K562 (cell line): ENCODE results near the gene DHDH. TPM values are rescaled to one million over a fixed set of nuclear protein-coding genes. Genes with fewer than 3 reads are reported as not detected.

Experiments
- ARID4B ChIP-seq: sonication (generic); formaldehyde crosslinking; IDR thresholded peaks from 2 replicates; pipeline ENCODE4 v1.8.0; 2022; ENCODE audit warnings: mild to moderate bottlenecking, missing genetic modification reagents
- CBFA2T3 ChIP-seq: fragments of 450-650 bp; IDR thresholded peaks from 2 replicates; pipeline ENCODE4 v1.6.1; 2017
- CBFB ChIP-seq: sonication (generic); formaldehyde crosslinking; IDR thresholded peaks from 2 replicates; pipeline ENCODE4 v1.4.0; 2020; ENCODE audit warnings: mild to moderate bottlenecking, missing genetic modification reagents
- CCAR2 ChIP-seq: fragments of 200-400 bp; formaldehyde crosslinking; IDR thresholded peaks from 2 replicates; pipeline ENCODE4 v1.6.1; 2017; ENCODE audit warnings: mild to moderate bottlenecking, low read depth, low read length
- ETV6 ChIP-seq, 3 experiments: fragments of 150-350 bp in 1 of 3; sonication (generic) in 1 of 3; formaldehyde crosslinking in 1 of 3; IDR thresholded peaks; 2 replicates each; pipeline versions ENCODE4 v1.6.1 to v1.8.0; 2014 to 2022; ENCODE audit warnings: borderline replicate concordance in 2 of 3, low read depth in 2 of 3, antibody characterized with exemption in 1 of 3, low read length in 1 of 3, mild to moderate bottlenecking in 1 of 3, missing genetic modification reagents in 1 of 3
- EZH2 ChIP-seq: IDR thresholded peaks from 2 replicates; pipeline ENCODE4 v1.6.1; 2012; ENCODE audit warnings: low read depth, mild to moderate bottlenecking, inconsistent platforms, low read length, borderline replicate concordance
- FOXK2 ChIP-seq, 2 experiments: fragments of 450-650 bp; IDR thresholded peaks in 1 of 2; conservative IDR thresholded peaks in 1 of 2; 2 replicates each; pipeline ENCODE4 v1.6.1; 2016; ENCODE audit warnings: low read depth in 2 of 2, mild to moderate bottlenecking in 1 of 2
- HDAC2 ChIP-seq: fragments of 450-650 bp; IDR thresholded peaks from 2 replicates; pipeline ENCODE4 v1.6.1; 2016; ENCODE audit warnings: mild to moderate bottlenecking
- MED1 ChIP-seq: sonication (generic); formaldehyde crosslinking; IDR thresholded peaks from 2 replicates; pipeline ENCODE4 v1.8.1; 2023; ENCODE audit warnings: missing genetic modification reagents, borderline replicate concordance
- MEIS2 ChIP-seq: fragments of 450-650 bp; IDR thresholded peaks from 2 replicates; pipeline ENCODE4 v1.6.1; 2014; ENCODE audit warnings: mild to moderate bottlenecking; ENCODE audit not compliant: partially characterized antibody
- NFYB ChIP-seq: IDR thresholded peaks from 2 replicates; pipeline ENCODE4 v1.6.1; 2011; ENCODE audit warnings: mild to moderate bottlenecking, moderate library complexity; ENCODE audit not compliant: insufficient read length; ENCODE audit errors: extremely low read depth
- NONO ChIP-seq, 2 experiments: fragments of 200-400 bp in 1 of 2; fragments of 450-650 bp in 1 of 2; formaldehyde crosslinking in 1 of 2; IDR thresholded peaks; 2 replicates each; pipeline ENCODE4 v1.6.1; 2017; ENCODE audit warnings: low read depth in 2 of 2, mild to moderate bottlenecking in 2 of 2, moderate library complexity in 2 of 2, low read length in 1 of 2
- POLR2A ChIP-seq: fragments of 450-650 bp; conservative IDR thresholded peaks from 2 replicates; pipeline ENCODE4 v1.6.1; 2016
- POLR2G ChIP-seq: fragments of 200-400 bp; formaldehyde crosslinking; IDR thresholded peaks from 2 replicates; pipeline ENCODE4 v1.6.1; 2017; ENCODE audit warnings: low read depth, mild to moderate bottlenecking, antibody characterized with exemption, low read length, moderate library complexity
- TCF15 ChIP-seq: fragments of 250-450 bp; sonication (Bioruptor Pico); IDR thresholded peaks from 2 replicates; pipeline ENCODE4 v1.8.0; 2022; ENCODE audit warnings: moderate library complexity, mild to moderate bottlenecking, inconsistent platforms
- TCF7L2 ChIP-seq: fragments of 150-350 bp; IDR thresholded peaks from 2 replicates; pipeline ENCODE4 v1.6.1; 2016; ENCODE audit warnings: low read depth, mild to moderate bottlenecking, low read length, moderate library complexity
- TEAD1 ChIP-seq, 2 experiments: fragments of 450-650 bp in 1 of 2; sonication (generic) in 1 of 2; formaldehyde crosslinking; IDR thresholded peaks; 2 replicates each; pipeline versions ENCODE4 v1.4.0 to v1.8.0; 2020 to 2022; ENCODE audit warnings: mild to moderate bottlenecking in 2 of 2, missing genetic modification reagents in 1 of 2
- ZBTB1 ChIP-seq: sonication (generic); formaldehyde crosslinking; IDR thresholded peaks from 2 replicates; pipeline ENCODE4 v1.8.1; 2023; ENCODE audit warnings: missing genetic modification reagents, low read depth, mild to moderate bottlenecking, borderline replicate concordance
- ZNF133 ChIP-seq: fragments of 250-450 bp; sonication (Bioruptor Pico); IDR thresholded peaks from 2 replicates; pipeline ENCODE4 v1.4.0; 2020; ENCODE audit warnings: mild to moderate bottlenecking
- ZNF143 ChIP-seq: sonication (generic); formaldehyde crosslinking; IDR thresholded peaks from 2 replicates; pipeline ENCODE4 v1.9.0; 2022; ENCODE audit warnings: mild to moderate bottlenecking, missing genetic modification reagents
- ZNF639 ChIP-seq, 2 experiments: fragments of 200-800 bp in 1 of 2; sonication (Bioruptor generic) in 1 of 2; sonication (generic) in 1 of 2; formaldehyde crosslinking in 1 of 2; IDR thresholded peaks in 1 of 2; conservative IDR thresholded peaks in 1 of 2; 2 replicates each; pipeline versions ENCODE4 v1.5.0 to v1.6.1; 2016 to 2020; ENCODE audit warnings: missing compliant biosample characterization in 1 of 2, missing genetic modification characterization in 1 of 2, missing genetic modification reagents in 1 of 2
- polyA plus RNA-seq, 8 experiments: library from polyadenylated mRNA; depleted of rRNA in 4 of 8; stranded (reverse) in 5 of 8; unstranded in 3 of 8; fragments of >200 nt; fragmentation: Nextera tagmentation in 2 of 8; fragmentation: Illumina TruSeq in 1 of 8; extraction: Ambion mirVana in 2 of 8; extraction: Trizol in 1 of 8; gene quantifications; 2 replicates each; pipeline versions ENCODE4 v1.2.1 to v1.2.3, GENCODE V29; 2011 to 2014; ENCODE audit warnings: inconsistent platforms in 1 of 8, missing spikeins in 1 of 8
- total RNA-seq, 7 experiments: library from RNA; depleted of rRNA in 6 of 7; stranded (reverse); fragments of >200 nt in 6 of 7; fragmentation: Illumina TruSeq in 2 of 7; extraction: Trizol in 2 of 7; gene quantifications; 2 replicates each; pipeline versions ENCODE4 v1.2.1 to v1.2.3, GENCODE V29; 2011 to 2021; ENCODE audit warnings: low replicate concordance in 1 of 7

Gene DHDH
- total and polyA plus RNA-seq, 9 of the 15 experiments (the other 6 are each of a cell fraction or from before 2014, with no cell fraction given): 0.37 to 1.9 (median 0.87) TPM

- TF ChIP-seq ZNF639 (CRISPR knock-in tag; conservative IDR thresholded peaks at IDR 0.05 in 1 of 2, IDR thresholded peaks at IDR 0.05 in 1 of 2) (peak in 1 of 2 experiments; percentile 89; a peak in 2 of 4 replicates), ZNF143 (CRISPR knock-in tag) (peak; percentile 49; the same call in 1 of the 2 replicates), HDAC2 (peak; percentile 76), ARID4B (CRISPR knock-in tag) (peak; percentile 88), EZH2 (no peak), POLR2A (peak; percentile 88), MEIS2 (no peak), ZBTB1 (no peak), POLR2G (peak; percentile 95), CCAR2 (0 out of 2 replicates have a peak, but pooled peaks have one; percentile 94), CBFB (CRISPR knock-in tag) (no peak), NONO (IDR thresholded peaks at IDR 0.05; ENCODE audit: low read depth in 2 of 2, low read length in 1 of 2) (peak in 1 of 2 experiments; percentile 89; a peak in 1 of 4 replicates), NFYB (no peak), TCF15 (CRISPR knock-in tag) (peak; percentile 50; the same call in 1 of the 2 replicates), ZNF133 (CRISPR knock-in tag) (no peak), TEAD1 (CRISPR knock-in tag; IDR thresholded peaks at IDR 0.05) (peak; percentile 64 to 77; a peak in 3 of 4 replicates), CBFA2T3 (peak; percentile 68), TCF7L2 (no peak), ETV6 (IDR thresholded peaks at IDR 0.05; ENCODE audit: borderline replicate concordance in 1 of 2, low read depth in 2 of 2, low read length in 1 of 2) (no peak), ETV6 (CRISPR knock-in tag; IDR thresholded peaks at IDR 0.05; ENCODE audit: borderline replicate concordance) (no peak), MED1 (CRISPR knock-in tag) (no peak), FOXK2 (conservative IDR thresholded peaks at IDR 0.05 in 1 of 2, IDR thresholded peaks at IDR 0.05 in 1 of 2; ENCODE audit: low read depth in 2 of 2) (peak; percentile 81 to 85)
Observed at GRCh38 chr19:48963371-48964204, 30.1 kb downstream of the DHDH start (continued).
